GM13977 (cell line): Measurements from ENCODE around the gene MYO15A.

Source experiments
- DNase-seq: peaks from one replicate; pipeline ENCODE4 v3.0.0; 2012; ENCODE audit warnings: low spot score
- CTCF ChIP-seq: IDR thresholded peaks from 2 replicates; pipeline ENCODE4 v1.5.1; 2012; ENCODE audit warnings: mild to moderate bottlenecking, control low read depth; ENCODE audit not compliant: insufficient read depth; ENCODE audit errors: extremely low read depth, missing control alignments
- in situ Hi-C: fragments of 300-500 bp; cut with MboI; formaldehyde crosslinking; loops from one replicate; pipeline ENCODE4 v1.12.0; 2022; ENCODE audit warnings: low sequenced_read_pairs, low pct_unique_long_range_greater_than_20kb, mixed read lengths, inconsistent platforms; ENCODE audit not compliant: unreplicated experiment

MYO15A gene

GRCh38 chr17:18143044-18143936, 34.7 kb downstream of the MYO15A start:
- DNase-seq = no peak
- in situ Hi-C loops = no loop called here

GRCh38 chr17:18144261-18144660, 35.7 kb downstream of the MYO15A start:
- in situ Hi-C loops = no loop called here
- no peak for TF ChIP-seq CTCF
- DNase-seq = no peak

More at GRCh38 chr17:18143044-18143936, 34.7 kb downstream of the MYO15A start:
- TF ChIP-seq CTCF = peak; percentile 33

GRCh38 chr17:18144855-18145254, 36.3 kb downstream of the MYO15A start:
- in situ Hi-C loops = no loop called here
- TF ChIP-seq CTCF = no peak
- no peak for DNase-seq

- in situ Hi-C loops = no loop called here
- DNase-seq = no peak
- TF ChIP-seq CTCF = no peak
These were observed 37.3 kb downstream of the MYO15A start for GRCh38 chr17:18145811-18146210.

GRCh38 chr17:18146259-18146658, 37.7 kb downstream of the MYO15A start:
- in situ Hi-C loops = no loop called here
- TF ChIP-seq CTCF = no peak
- no peak for DNase-seq

- in situ Hi-C loops = no loop called here
- no peak for DNase-seq
- no peak for TF ChIP-seq CTCF
These were observed 38.4 kb downstream of the MYO15A start for GRCh38 chr17:18146980-18147379.

GRCh38 chr17:18148586-18148985, 40.0 kb downstream of the MYO15A start:
- DNase-seq = no peak
- in situ Hi-C loops = no loop called here
- no peak for TF ChIP-seq CTCF
